Measurements from ENCODE around the gene METTL16. TPM values are rescaled to one million over a fixed set of nuclear protein-coding genes. Genes with fewer than 3 reads are reported as not detected.

Gene METTL16
- total RNA-seq, 2 donors from 2014 or later, result 35.8 to 49.9 TPM

DNA sequence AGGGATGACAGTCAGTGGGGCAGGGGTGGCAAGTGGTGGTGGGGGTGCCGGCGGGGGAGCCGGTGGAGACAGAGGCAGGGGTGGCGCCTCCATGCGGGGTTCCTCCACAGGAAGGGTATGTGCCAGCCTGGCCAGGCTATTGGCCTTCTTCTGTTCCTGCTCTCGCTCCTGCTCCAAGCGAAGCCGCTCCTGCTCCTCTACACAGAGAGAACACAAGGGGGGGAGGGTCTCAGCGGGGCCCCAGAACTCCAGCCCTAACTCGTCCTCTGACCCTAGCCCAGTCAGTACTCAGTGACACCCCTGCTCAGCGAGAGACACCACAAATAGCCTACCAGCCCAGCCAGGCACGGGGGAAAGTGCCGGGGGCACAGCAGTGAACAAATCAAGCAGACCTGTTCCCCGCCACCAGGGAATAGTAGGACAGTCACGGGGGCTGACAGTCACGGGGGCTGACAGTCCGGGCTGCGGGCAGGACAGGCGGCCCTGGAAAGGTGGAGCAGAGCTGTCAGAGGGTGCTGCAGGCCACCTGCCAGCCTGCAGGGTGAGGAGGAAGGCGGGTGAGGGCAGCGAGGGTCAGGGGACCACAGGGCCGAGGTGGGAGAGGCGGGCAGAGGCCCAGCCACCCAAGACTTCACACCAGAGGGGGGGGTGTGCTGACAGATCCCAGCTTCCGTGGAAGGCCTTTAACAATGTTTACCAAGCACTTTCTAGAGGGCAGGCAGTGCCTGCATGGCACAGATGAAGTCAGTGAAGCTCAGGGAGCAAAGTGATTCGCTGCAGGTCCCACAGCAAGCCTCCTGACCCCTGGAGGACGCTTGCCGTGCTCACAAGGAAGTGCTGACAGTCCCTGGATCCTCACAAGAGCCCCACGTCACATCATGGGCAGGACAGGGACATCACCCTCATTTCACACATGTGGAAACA is 116.2 kb downstream of the METTL16 start:
- H3K27ac Mint-ChIP-seq, result peak overlapping the region; percentile 73
- H3K4me1 Mint-ChIP-seq, result peaks cover 25% of the 10 kb centered on the region
- ATAC-seq (replicated peaks), result no peak
- peak overlapping the region; percentile 97 for H3K4me3 Mint-ChIP-seq
- H3K36me3 Mint-ChIP-seq (ENCODE audit: low read depth), result peaks cover 21% of the 10 kb centered on the region
- H3K9me3 Mint-ChIP-seq, result no peaks in the 10 kb centered on the region
- H3K27me3 Mint-ChIP-seq, result no peaks in the 10 kb centered on the region

- H3K36me3 Mint-ChIP-seq (ENCODE audit: low read depth), result peaks cover 15% of the 10 kb centered on the region
- no peak overlapping the region for H3K27ac Mint-ChIP-seq
- H3K27me3 Mint-ChIP-seq, result no peaks in the 10 kb centered on the region
- H3K9me3 Mint-ChIP-seq, result no peaks in the 10 kb centered on the region
- H3K4me3 Mint-ChIP-seq, result peak overlapping the region; percentile 97
- no peak for ATAC-seq (replicated peaks)
- peaks cover 25% of the 10 kb centered on the region for H3K4me1 Mint-ChIP-seq
Measured at GRCh38 chr17:2394775-2395201, 116.9 kb downstream of the METTL16 start.

DNA sequence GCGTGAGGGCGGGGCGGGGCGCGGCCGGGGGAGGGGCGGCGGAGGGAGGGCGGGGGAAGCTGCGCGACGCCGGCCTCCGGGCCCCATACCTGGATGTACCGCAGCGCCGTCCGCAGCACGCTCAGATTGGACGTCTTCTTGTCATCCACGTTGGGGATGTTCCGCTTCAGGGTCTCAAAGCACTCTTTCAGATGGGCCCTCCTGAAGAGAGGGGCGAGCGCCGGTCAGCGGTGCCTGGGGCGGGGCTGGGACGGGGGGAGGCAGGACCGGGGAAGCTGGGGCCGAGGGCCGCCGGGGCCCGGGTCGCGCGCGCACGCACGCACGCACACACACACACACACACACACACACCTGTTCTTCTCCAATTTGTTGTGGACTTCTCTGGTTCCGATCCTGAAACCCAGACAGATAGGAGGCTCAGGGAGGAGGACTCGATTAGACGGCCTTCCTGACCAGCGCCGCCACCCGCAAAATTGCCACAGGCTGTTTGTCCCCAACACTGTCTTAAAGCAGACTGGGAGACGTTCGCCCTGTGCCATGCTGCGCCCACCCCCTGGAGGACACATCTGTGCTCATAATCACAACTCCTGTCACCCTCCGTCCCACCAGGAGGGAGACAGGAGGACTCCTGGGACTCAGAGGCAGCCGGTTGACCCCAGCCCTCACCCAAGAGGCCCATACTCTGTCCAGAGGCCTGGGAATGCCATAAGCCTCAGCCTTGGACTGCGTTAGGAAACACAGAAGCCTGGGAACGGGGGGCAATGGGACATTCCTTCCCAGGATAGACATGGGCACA is 117.5 kb downstream of the METTL16 start:
- Mint-ChIP-seq H3K27ac (peak overlapping the region; percentile 83), H3K4me3 (peak overlapping the region; percentile 97), H3K27me3 (no peaks in the 10 kb centered on the region), H3K9me3 (no peaks in the 10 kb centered on the region), H3K36me3 (ENCODE audit: low read depth) (peaks cover 17% of the 10 kb centered on the region), H3K4me1 (peaks cover 25% of the 10 kb centered on the region)
- no peak for ATAC-seq (replicated peaks)

DNA sequence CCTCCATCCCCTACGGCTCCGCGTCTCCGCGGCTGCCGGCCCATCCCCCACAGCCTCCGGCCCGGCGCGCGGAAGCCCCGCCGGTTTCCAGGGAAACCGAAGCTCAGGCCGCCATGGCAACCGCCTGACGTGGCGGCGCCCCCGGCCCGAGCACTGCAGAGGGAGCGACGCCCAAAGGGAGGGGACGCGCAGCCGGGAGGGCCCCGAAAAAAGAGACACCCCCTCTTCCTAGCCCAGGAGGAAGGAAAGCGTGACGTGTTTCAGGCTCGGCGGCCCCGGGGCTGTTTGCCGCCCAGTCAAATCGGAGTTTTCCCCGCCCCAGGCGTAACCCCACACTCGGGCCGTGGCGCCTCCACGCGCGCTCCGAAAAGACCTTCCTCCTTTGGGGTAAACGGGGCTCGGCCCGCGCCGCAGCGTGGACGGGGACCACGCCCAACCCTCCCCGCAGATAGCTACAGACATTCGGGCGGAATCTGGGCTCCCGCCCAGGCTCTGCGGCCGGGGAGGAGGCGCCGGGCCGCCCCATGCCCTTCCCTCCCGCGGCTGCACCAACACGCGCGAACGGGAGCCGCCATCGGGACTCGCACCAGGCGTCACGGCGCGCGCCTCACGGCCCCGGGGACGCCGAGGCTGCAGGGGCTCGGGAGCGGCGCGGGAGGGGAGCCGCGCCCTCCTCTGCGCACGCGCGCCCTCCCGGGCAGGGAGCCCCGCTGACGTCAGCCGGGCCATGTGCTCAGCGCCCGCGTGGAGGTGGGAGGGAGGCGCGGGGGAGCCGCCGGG is 118.3 kb downstream of the METTL16 start:
- peak overlapping the region; percentile 76 for H3K27ac Mint-ChIP-seq
- peak; percentile 67 for ATAC-seq (replicated peaks)
- no peaks in the 10 kb centered on the region for H3K27me3 Mint-ChIP-seq
- H3K9me3 Mint-ChIP-seq, result no peaks in the 10 kb centered on the region
- H3K36me3 Mint-ChIP-seq (ENCODE audit: low read depth), result peaks cover 25% of the 10 kb centered on the region
- peaks cover 26% of the 10 kb centered on the region for H3K4me1 Mint-ChIP-seq
- H3K4me3 Mint-ChIP-seq, result peak overlapping the region; percentile 97

GRCh38 chr17:2392252-2393173 is 119.2 kb downstream of the METTL16 start:
- Mint-ChIP-seq H3K4me1 (peaks cover 22% of the 10 kb centered on the region), H3K4me3 (peak overlapping the region; percentile 98), H3K9me3 (no peaks in the 10 kb centered on the region), H3K36me3 (ENCODE audit: low read depth) (peaks cover 30% of the 10 kb centered on the region), H3K27me3 (no peaks in the 10 kb centered on the region), H3K27ac (peak overlapping the region; percentile 97)
- peak; percentile 65 for ATAC-seq (replicated peaks)

- Mint-ChIP-seq H3K4me1 (peaks cover 22% of the 10 kb centered on the region), H3K4me3 (peak overlapping the region; percentile 98), H3K27me3 (no peaks in the 10 kb centered on the region), H3K9me3 (no peaks in the 10 kb centered on the region), H3K27ac (peak overlapping the region; percentile 97), H3K36me3 (ENCODE audit: low read depth) (peaks cover 30% of the 10 kb centered on the region)
- no peak for ATAC-seq (replicated peaks)
Measured at GRCh38 chr17:2391597-2392251, 120.0 kb downstream of the METTL16 start.

DNA sequence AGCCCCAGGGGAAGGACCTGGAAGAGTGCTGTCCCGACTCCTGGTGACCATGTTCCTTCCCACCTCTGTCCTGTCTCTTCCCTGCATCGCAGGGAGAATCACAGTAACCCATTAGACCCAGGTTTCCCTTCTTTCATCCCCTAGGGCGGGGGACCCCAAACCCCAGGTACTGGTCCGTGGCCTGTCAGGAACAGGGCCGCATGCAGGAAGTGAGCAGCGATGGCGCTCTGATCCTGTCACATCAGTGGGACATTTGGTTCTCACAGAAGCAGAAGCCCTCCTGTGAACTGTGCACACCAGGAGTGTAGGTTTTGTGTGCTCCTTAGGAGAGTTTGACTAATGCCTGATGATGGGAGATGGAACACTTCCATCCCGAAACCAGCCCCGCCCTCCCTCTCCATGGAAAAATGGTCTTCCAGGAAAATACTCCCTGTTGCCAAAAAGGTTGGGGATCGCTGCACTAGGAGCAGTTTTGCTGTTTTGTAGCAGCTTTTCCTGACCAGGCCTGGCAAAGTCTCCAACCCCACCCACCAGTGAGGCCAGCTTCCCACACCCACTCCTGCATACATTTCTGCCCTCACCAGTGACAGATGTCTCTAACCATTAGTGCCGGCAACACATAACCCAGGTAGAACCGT is 121.4 kb downstream of the METTL16 start:
- Mint-ChIP-seq H3K36me3 (ENCODE audit: low read depth) (peaks cover 30% of the 10 kb centered on the region), H3K4me1 (peaks cover 16% of the 10 kb centered on the region), H3K9me3 (no peaks in the 10 kb centered on the region), H3K27me3 (no peaks in the 10 kb centered on the region), H3K4me3 (no peak overlapping the region), H3K27ac (peak overlapping the region; percentile 42)
- ATAC-seq (replicated peaks), result no peak

DNA sequence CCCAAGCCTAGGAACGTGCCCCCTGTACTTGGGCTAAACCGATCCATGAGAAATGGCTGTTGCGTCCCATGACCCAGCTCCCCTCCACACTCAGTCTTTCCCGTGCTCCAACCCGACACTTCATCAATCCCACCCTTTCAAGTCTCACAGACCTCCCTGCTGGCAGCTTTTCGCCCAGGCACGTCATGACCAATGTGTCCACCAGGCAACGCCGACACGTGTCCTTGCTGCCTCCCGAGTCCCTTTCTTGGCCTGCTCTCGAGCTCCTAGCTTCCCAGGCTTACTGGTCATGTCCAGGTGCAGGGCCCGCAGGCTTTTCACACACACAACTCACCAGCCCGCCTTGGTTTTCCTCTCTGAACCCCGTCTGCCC is 123.0 kb downstream of the METTL16 start:
- Mint-ChIP-seq H3K9me3 (no peaks in the 10 kb centered on the region), H3K27ac (peak overlapping the region; percentile 42), H3K27me3 (no peaks in the 10 kb centered on the region), H3K4me1 (peaks cover 16% of the 10 kb centered on the region), H3K4me3 (no peak overlapping the region), H3K36me3 (ENCODE audit: low read depth) (peaks cover 26% of the 10 kb centered on the region)
- ATAC-seq (replicated peaks), result no peak

DNA sequence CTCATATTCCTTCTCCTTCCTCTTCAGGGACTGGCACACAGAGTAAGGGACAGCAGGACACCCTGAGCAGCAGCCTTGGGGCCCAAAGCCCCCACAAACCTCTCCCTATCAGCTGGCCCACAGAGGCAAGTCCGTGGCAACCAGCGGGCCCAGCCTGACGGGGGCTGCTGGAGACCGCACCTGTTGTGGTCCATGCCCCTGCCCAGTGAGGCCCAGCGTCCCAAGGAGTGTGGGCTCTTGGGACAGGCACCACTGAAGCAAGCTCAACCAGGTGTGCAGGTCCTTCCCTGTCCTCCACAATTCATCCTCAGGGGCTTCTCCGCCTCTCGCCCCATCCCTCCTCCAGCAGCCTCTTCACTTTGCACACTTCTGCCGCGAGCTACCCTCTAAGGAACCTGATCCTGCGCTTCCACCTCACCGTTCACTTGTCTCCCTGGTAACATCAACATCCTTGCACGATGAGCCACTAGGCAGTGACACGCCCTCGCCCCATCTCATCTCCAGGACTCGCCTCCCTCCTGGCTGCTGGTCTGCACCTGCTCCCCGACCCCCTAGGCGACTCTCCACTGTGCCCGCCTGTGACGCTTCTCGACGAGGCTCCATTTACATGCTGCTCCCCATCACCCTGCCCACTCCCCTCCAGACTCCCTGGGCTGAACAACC is 123.5 kb downstream of the METTL16 start:
- ATAC-seq (replicated peaks), result no peak
- Mint-ChIP-seq H3K9me3 (no peaks in the 10 kb centered on the region), H3K4me1 (peaks cover 16% of the 10 kb centered on the region), H3K4me3 (no peak overlapping the region), H3K36me3 (ENCODE audit: low read depth) (peaks cover 26% of the 10 kb centered on the region), H3K27me3 (no peaks in the 10 kb centered on the region), H3K27ac (peak overlapping the region; percentile 42)

GRCh38 chr17:2387086-2388019 is 124.3 kb downstream of the METTL16 start:
- Mint-ChIP-seq H3K27me3 (no peaks in the 10 kb centered on the region), H3K4me1 (peaks cover 15% of the 10 kb centered on the region), H3K9me3 (no peaks in the 10 kb centered on the region), H3K36me3 (ENCODE audit: low read depth) (peaks cover 23% of the 10 kb centered on the region), H3K27ac (no peak overlapping the region), H3K4me3 (no peak overlapping the region)
- ATAC-seq (replicated peaks), result no peak

GRCh38 chr17:2386400-2387085 is 125.1 kb downstream of the METTL16 start:
- ATAC-seq (replicated peaks), result no peak
- no peaks in the 10 kb centered on the region for H3K27me3 Mint-ChIP-seq
- no peak overlapping the region for H3K27ac Mint-ChIP-seq
- H3K36me3 Mint-ChIP-seq (ENCODE audit: low read depth), result peaks cover 15% of the 10 kb centered on the region
- H3K9me3 Mint-ChIP-seq, result no peaks in the 10 kb centered on the region
- H3K4me3 Mint-ChIP-seq, result no peak overlapping the region
- peaks cover 7% of the 10 kb centered on the region for H3K4me1 Mint-ChIP-seq
